A673 (cell line): ENCODE data around the gene RASL10A. TPM values are rescaled to one million over a fixed set of nuclear protein-coding genes. Genes with fewer than 3 reads are reported as not detected.
A peak's percentile ranks its signal among the peaks of the same experiment; 100 is the strongest.
"Not testable (repeated sequence)": the region's sequence is repeated elsewhere in the genome, so short reads cannot be mapped to it uniquely, and the experiment has no call there.

Source experiments
- Bru-seq: library from RNA; stranded (reverse); fragments of 400-500 nt; gene quantifications from one replicate; lab custom pipeline; 2021; lab: Mats Ljungman, UMichigan
- BruChase-seq, 2 experiments: library from RNA; stranded (reverse); fragments of 400-500 nt; gene quantifications; one replicate each; lab custom pipeline; 2021; lab: Mats Ljungman, UMichigan
- BruUV-seq: library from RNA; stranded (reverse); fragments of 400-500 nt; replicated peaks from 2 replicates; lab custom pipeline; 2021; lab: Mats Ljungman, UMichigan
- CTCF ChIA-PET: fragments of 300-600 bp; sonication (Branson Sonifier 250); formaldehyde crosslinking; loops from one replicate; lab custom pipeline; 2022; ENCODE audit warnings: antibody characterized with exemption; lab: Charles Lee
- POLR2A ChIA-PET: fragments of 300-600 bp; sonication (Branson Sonifier 250); formaldehyde crosslinking; loops from one replicate; lab custom pipeline; 2022; ENCODE audit warnings: antibody characterized with exemption; ENCODE audit not compliant: low non-redundant PET; lab: Charles Lee
- DNase-seq: peaks from one replicate; pipeline ENCODE4 v3.0.0-alpha.2; 2015; ENCODE audit warnings: low spot score
- H3K27ac ChIP-seq: fragments of 200-600 bp; sonication (generic); 2 replicates; pipeline ENCODE4 v1.5.1; 2016; ENCODE audit warnings: mixed run types, low read depth, mild to moderate bottlenecking, mixed read lengths, antibody characterized with exemption, low read length; ENCODE audit not compliant: poor library complexity, severe bottlenecking
- H3K27me3 ChIP-seq: fragments of 200-600 bp; sonication (generic); replicated peaks from 2 replicates; pipeline ENCODE4 v1.6.1; 2017; ENCODE audit warnings: mixed run types, low read depth, mild to moderate bottlenecking, mixed read lengths, antibody characterized with exemption, low read length; ENCODE audit not compliant: insufficient read depth, poor library complexity
- H3K36me3 ChIP-seq: fragments of 200-600 bp; sonication (generic); 2 replicates; pipeline ENCODE4 v1.6.1; 2016; ENCODE audit warnings: mixed run types, mild to moderate bottlenecking, mixed read lengths, antibody characterized with exemption, low read length; ENCODE audit not compliant: insufficient read depth, poor library complexity, severe bottlenecking
- H3K4me1 ChIP-seq: fragments of 200-600 bp; sonication (generic); 2 replicates; pipeline ENCODE4 v1.6.1; 2017; ENCODE audit warnings: mixed run types, mild to moderate bottlenecking, mixed read lengths, antibody characterized with exemption, low read length; ENCODE audit not compliant: insufficient read depth, poor library complexity, severe bottlenecking
- H3K4me3 ChIP-seq: fragments of 200-600 bp; sonication (generic); 2 replicates; pipeline ENCODE4 v1.5.1; 2016; ENCODE audit warnings: low read depth, mixed run types, mild to moderate bottlenecking, mixed read lengths, low read length; ENCODE audit not compliant: poor library complexity, severe bottlenecking
- H3K9me3 ChIP-seq: fragments of 200-600 bp; sonication (generic); 2 replicates; pipeline ENCODE4 v1.6.1; 2016; ENCODE audit warnings: mixed run types, low read depth, mild to moderate bottlenecking, mixed read lengths, antibody characterized with exemption, low read length; ENCODE audit not compliant: poor library complexity, severe bottlenecking
- CTCF ChIP-seq: fragments of 300-800, 200-600 bp; sonication (generic); conservative IDR thresholded peaks from 2 replicates; pipeline ENCODE4 v1.5.1; 2017; ENCODE audit warnings: low read depth, mild to moderate bottlenecking, antibody characterized with exemption, low read length, moderate library complexity, mixed read lengths
- EZH2 ChIP-seq: fragments of 200-600 bp; sonication (generic); IDR thresholded peaks from 2 replicates; pipeline ENCODE4 v1.6.1; 2017; ENCODE audit warnings: borderline replicate concordance, low read depth, mild to moderate bottlenecking, mixed read lengths, antibody characterized with exemption, low read length; ENCODE audit not compliant: poor library complexity, severe bottlenecking
- intact Hi-C: fragments of 100-400 bp; cut with micrococcal nuclease; formaldehyde crosslinking; loops from one replicate; pipeline ENCODE4 v1.10.0; 2022; ENCODE audit not compliant: unreplicated experiment
- long read RNA-seq: library from polyadenylated mRNA; stranded (forward); transcript quantifications from one replicate; pipeline ENCODE4 v2.0.0, GENCODE V29; 2022
- total RNA-seq: library from RNA; stranded (reverse); gene quantifications from 2 replicates; pipeline ENCODE4 v1.2.3, GENCODE V29; 2021

Gene RASL10A
- total RNA-seq (0.68 TPM in 1 of 2 replicates, not detected in the other), Bru-seq, nascent RNA (not detected), BruChase-seq, experiment 1, labeled RNA remaining after a 2-hour chase (percentile 25 among the genes with signal in this experiment), BruChase-seq, experiment 2, labeled RNA remaining after a 6-hour chase (not detected)
- long read RNA-seq, partial matches to known transcripts = 0 of 1 reads
- long read RNA-seq, other reads (novel, unspliced or antisense) = 0 of 1 reads

DNA sequence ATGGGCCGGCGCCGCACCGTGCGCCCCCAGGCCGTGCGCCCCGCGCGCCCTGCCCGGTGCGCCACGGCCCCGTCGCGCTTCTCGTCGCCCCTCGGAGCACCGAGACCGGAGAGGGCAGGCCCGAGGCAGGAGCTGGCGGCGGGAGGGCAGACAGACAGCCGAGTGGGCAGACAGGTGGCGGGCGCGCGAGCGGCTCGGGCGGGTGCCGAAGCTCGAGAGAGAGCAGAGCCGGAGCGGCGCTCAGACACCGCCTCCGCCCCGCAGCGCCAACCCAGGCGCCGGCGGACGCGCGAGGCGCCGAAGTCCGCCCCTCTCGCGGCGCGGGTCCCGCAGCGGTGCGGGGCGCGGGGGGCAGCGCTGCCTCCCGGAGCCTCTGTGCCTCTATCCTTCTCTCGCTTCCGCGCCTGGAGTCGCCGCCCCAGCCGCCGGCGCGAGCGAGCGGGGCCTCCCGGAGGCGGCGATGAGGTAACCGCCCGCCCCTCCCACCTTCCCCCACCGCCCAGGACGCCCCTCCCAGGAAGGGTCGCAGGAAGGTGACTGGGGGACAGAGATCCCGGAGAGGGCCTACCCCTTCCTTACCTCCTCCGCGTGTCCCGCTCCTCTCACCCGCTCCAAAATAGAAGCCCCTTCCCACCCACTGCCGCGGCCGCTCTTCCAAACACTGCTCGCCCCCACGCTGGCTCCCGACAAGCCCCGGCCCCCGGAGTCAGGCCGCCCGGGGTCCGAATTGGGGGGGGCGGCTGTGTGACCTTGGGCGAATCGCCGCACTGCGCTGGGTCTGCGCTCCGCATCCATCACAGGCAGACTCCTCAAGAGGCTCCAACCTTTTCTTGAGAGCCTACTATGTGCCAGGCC is at the start of gene RASL10A:
Gene RASL10A (minus strand): TSS at position 412 of the 855 bp plus-strand sequence. CDS start 451 bp downstream, outside the sequence.
- peaks cover 15% of the 10 kb centered on the region for H3K4me1 ChIP-seq
- BruUV-seq = no TSS peak
- peak within 1 kb of the TSS; percentile 33 for H3K4me3 ChIP-seq
- intact Hi-C loops = no loop called here
- TF ChIP-seq EZH2 (no peak), CTCF (no peak)
- peaks cover 32% of the 10 kb centered on the region for H3K27me3 ChIP-seq
- ChIA-PET CTCF (no interaction called here), POLR2A (no interaction called here)
- H3K27ac ChIP-seq = no peak within 1 kb of the TSS
- H3K36me3 ChIP-seq = no peaks in the 10 kb centered on the region
- no peaks in the 10 kb centered on the region for H3K9me3 ChIP-seq
- DNase-seq = no peak

DNA sequence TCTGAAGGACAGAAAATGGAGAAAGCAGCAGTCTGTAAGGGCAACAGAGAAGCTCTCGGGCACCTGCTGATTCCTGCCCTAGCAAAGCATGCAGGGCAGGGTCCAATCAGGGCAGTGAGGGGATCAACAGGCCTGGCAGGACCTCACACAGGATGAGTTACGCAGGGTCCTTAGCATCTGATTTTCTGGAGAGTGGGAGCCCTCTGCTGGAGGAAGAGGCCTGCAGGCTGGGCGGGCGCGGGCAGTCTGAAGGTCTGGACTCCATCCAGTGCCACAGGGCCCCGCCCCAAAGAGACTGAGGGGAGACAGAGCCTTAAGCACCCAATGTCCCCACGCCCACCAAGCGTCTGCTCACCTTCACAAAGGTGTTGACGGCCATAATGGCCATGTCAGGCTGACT is 44.0 kb upstream of the RASL10A start:
- DNase-seq = peak; percentile 25
- Histone ChIP-seq H3K36me3 (peaks cover 21% of the 10 kb centered on the region), H3K9me3 (no peaks in the 10 kb centered on the region), H3K27ac (no peak overlapping the region), H3K4me1 (peaks cover 7% of the 10 kb centered on the region), H3K4me3 (no peak overlapping the region), H3K27me3 (no peaks in the 10 kb centered on the region)
- TF ChIP-seq CTCF = peak; percentile 58
- no peak for TF ChIP-seq EZH2
- no TSS peak for BruUV-seq
- ChIA-PET CTCF (no interaction called here), POLR2A (no interaction called here)
- intact Hi-C loops = no loop called here

DNA sequence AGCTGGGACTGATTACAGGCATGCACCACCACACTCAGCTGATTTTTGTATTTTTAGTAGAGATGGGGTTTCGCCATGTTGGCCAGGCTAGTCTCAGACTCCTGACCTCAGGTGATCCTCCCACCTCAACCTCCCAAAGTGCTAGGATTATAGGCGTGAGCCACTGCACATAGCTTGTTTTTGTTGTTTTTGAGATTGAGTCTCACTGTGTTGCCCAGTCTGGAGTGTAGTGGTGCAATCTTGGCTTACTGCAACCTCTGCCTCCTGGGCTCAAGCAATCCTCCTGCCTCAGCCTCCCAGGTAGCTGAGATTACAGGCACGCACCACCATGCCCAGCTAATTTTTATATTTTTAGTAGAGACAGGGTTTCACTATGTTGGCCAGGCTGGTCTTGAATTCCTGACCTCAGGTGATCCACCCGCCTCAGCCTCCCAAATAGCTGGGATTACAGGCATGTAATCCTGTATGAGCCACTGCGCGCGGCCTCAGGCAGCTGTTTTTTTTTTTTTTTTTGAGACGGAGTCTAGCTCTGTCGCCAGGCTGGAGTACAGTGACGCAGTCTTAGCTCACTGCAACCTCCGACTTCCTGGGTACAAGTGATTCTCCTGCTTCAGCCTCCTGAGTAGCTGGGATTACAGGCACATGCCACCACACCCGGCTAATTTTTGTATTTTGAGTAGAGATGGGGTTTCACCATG is 41.8 kb upstream of the RASL10A start:
- H3K4me1 ChIP-seq, H3K9me3 ChIP-seq, H3K27ac ChIP-seq, intact Hi-C loops, H3K27me3 ChIP-seq, H3K4me3 ChIP-seq, DNase-seq, POLR2A ChIA-PET, BruUV-seq: not testable (repeated sequence)
- CTCF ChIA-PET = interaction anchor here (0.6 kb wide), 1 partner anchor 13 kb away, joined by 5 read pairs; no protein-coding TSS in a partner anchor
- H3K36me3 ChIP-seq = peaks cover 32% of the 10 kb centered on the region
